Coronary artery (tissue), 2 donors: ENCODE results near the gene PTPRD.

Experiments
- DNase-seq: peaks from one replicate; pipeline ENCODE4 v3.0.0-alpha.2; 2017; ENCODE audit warnings: low spot score
- H3K27ac ChIP-seq, 2 donors: fragments of 200-600 bp; sonication (generic); one replicate each; pipeline ENCODE4 v1.5.1; 2016 to 2019
- H3K4me3 ChIP-seq: fragments of 200-600 bp; sonication (generic); 2 replicates; pipeline ENCODE4 v1.5.1; 2016; ENCODE audit warnings: mild to moderate bottlenecking, moderate library complexity
- CTCF ChIP-seq: fragments of 200-600 bp; sonication (generic); IDR thresholded peaks from one replicate; pipeline ENCODE4 v1.5.1; 2019; ENCODE audit warnings: antibody characterized with exemption

PTPRD gene

GRCh38 chr9:10612641-10613398 is at the start of gene PTPRD:
Gene PTPRD (minus strand): TSS chr9:10613002.
- H3K27ac ChIP-seq = no peak within 1 kb of the TSS

GRCh38 chr9:10661994-10662393 is 49.2 kb upstream of the PTPRD start:
- DNase-seq = no peak
- Histone ChIP-seq H3K27ac (no peak overlapping the region), H3K4me3 (no peak overlapping the region)
- no peak for TF ChIP-seq CTCF

More at GRCh38 chr9:10612641-10613398, at the start of gene PTPRD:
- no peak for DNase-seq
- TF ChIP-seq CTCF = no peak
- peak within 1 kb of the TSS; percentile 76 for H3K4me3 ChIP-seq

GRCh38 chr9:10661376-10661775 is 48.6 kb upstream of the PTPRD start:
- DNase-seq = no peak
- Histone ChIP-seq H3K4me3 (no peak overlapping the region), H3K27ac (no peak overlapping the region)
- no peak for TF ChIP-seq CTCF

DNA sequence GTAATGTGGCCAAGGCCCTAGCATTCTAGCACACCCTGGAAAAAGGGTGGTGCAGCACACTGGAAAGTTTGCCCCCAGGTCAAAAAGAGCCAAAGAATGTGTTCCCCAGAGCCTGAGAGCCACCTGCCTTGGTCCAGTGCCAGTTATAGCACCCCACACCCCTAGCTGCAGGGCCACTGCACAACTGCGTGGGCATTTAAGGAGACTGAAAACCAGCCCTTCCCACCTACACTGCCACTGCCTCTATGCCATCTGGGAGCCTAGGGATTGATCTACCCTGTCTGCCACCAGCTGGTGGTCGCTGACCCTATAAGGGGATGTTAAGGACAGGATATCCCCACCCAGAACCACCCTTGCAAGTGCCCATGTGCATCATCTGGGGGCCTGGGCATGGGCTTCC is 38.2 kb upstream of the PTPRD start:
- Histone ChIP-seq H3K4me3 (no peak overlapping the region), H3K27ac (no peak overlapping the region)
- no peak for TF ChIP-seq CTCF
- DNase-seq = no peak

GRCh38 chr9:10649076-10649475 is 36.3 kb upstream of the PTPRD start:
- no peak for DNase-seq
- no peak overlapping the region for H3K27ac ChIP-seq
- no peak for TF ChIP-seq CTCF
- H3K4me3 ChIP-seq = no peak overlapping the region

DNA sequence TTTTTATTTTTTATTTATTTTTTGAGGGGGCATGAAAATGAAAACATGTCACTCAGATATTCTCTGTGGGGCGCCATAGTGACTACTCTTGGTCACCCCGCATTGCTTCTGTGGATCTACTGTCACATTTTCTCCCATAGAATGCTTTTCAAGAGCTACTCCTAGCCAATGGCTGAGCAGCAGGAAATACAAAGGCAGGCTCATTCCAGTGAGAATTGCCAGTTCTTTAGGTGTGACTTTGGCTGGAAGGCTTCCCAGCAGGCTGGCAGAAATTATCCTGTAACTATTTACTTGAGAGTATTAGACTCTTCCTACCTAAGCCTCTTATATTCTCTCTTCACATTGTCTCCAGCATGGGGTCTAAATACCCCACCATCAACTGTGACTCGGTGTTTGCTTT is 21.0 kb upstream of the PTPRD start:
- no peak for TF ChIP-seq CTCF
- no peak overlapping the region for H3K27ac ChIP-seq
- no peak for DNase-seq
- no peak overlapping the region for H3K4me3 ChIP-seq

GRCh38 chr9:10614196-10614800 is 1.5 kb upstream of the PTPRD start:
- TF ChIP-seq CTCF = no peak
- Histone ChIP-seq H3K4me3 (no peak overlapping the region), H3K27ac (no peak overlapping the region)
- DNase-seq = no peak
